PFSK-1 (cell line): ENCODE results near the gene MAP3K6.

Experiments
- POLR2AphosphoS5 ChIP-seq: IDR thresholded peaks from 2 replicates; pipeline ENCODE4 v1.6.1; 2012; ENCODE audit warnings: low read depth, mild to moderate bottlenecking, control low read depth, low read length, moderate library complexity
- SIN3A ChIP-seq: IDR thresholded peaks from 2 replicates; pipeline ENCODE4 v1.6.1; 2012; ENCODE audit warnings: mild to moderate bottlenecking, low read length, moderate library complexity, borderline replicate concordance; ENCODE audit not compliant: insufficient read depth
- TAF1 ChIP-seq: IDR thresholded peaks from 2 replicates; pipeline ENCODE4 v1.6.1; 2012; ENCODE audit warnings: low read length, control low read depth, borderline replicate concordance; ENCODE audit not compliant: insufficient read depth
- TF ChIP-seq, protein P1 (sequence below), 2 experiments: IDR thresholded peaks; 2 replicates each; pipeline versions ENCODE4 v1.6.1 to v1.8.0; 2011 to 2012; ENCODE audit warnings: low read depth in 2 of 2, low read length in 2 of 2, control low read depth in 1 of 2, inconsistent platforms in 1 of 2, mild to moderate bottlenecking in 1 of 2, moderate library complexity in 1 of 2; ENCODE audit not compliant: insufficient read depth in 1 of 2

GRCh38 chr1:27336756-27337155 is 30.0 kb downstream of the MAP3K6 start:
- TF ChIP-seq POLR2AphosphoS5 (no peak), SIN3A (no peak), TAF1 (no peak)
- TF ChIP-seq, protein P1, sequence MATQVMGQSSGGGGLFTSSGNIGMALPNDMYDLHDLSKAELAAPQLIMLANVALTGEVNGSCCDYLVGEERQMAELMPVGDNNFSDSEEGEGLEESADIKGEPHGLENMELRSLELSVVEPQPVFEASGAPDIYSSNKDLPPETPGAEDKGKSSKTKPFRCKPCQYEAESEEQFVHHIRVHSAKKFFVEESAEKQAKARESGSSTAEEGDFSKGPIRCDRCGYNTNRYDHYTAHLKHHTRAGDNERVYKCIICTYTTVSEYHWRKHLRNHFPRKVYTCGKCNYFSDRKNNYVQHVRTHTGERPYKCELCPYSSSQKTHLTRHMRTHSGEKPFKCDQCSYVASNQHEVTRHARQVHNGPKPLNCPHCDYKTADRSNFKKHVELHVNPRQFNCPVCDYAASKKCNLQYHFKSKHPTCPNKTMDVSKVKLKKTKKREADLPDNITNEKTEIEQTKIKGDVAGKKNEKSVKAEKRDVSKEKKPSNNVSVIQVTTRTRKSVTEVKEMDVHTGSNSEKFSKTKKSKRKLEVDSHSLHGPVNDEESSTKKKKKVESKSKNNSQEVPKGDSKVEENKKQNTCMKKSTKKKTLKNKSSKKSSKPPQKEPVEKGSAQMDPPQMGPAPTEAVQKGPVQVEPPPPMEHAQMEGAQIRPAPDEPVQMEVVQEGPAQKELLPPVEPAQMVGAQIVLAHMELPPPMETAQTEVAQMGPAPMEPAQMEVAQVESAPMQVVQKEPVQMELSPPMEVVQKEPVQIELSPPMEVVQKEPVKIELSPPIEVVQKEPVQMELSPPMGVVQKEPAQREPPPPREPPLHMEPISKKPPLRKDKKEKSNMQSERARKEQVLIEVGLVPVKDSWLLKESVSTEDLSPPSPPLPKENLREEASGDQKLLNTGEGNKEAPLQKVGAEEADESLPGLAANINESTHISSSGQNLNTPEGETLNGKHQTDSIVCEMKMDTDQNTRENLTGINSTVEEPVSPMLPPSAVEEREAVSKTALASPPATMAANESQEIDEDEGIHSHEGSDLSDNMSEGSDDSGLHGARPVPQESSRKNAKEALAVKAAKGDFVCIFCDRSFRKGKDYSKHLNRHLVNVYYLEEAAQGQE (IDR thresholded peaks at IDR 0.05; ENCODE audit: insufficient read depth in 1 of 2, low read depth in 2 of 2, low read length in 2 of 2): no peak
